ENCODE results near the gene TIGD4.

The TIGD4 gene

DNA sequence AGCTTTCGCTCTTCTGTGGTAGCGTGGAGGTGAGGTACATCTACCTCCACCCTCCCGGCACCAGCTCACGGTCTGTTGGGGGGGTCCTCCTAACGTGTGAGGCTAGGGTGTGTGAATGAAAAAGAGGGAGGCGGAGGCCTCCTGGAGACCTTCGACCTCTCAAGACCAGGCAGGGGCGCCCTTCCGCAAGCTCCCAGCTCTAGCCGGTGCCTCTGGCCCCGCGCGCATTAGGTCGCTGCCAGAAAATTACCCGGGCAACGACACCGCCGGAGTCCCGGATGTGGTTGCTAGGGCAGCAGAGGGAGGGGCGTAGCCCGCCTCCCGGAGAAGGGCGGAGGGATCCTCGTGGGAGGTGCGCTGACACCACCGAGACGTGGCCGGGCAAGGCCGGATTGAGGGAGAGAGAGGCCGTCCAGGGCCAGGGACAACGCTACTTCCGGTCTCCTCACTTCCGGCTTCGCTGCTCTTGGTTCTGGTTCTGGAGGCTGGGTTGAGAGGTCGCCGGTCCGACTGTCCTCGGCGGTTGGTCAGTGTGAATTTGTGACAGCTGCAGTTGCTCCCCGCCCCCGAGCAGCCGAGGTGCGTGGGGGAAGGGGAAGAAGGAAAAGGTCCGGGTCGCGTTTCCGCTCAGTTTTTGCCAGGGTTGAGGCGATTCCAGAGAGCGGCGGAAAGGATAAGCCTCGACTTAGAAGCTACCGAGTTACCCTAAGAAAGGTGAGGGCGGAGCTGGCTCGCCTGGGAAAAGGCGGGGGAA lies at the start of gene TIGD4, which contains the start of gene ARFIP1:
TIGD4 (minus strand) TSS at position 218 of the 754 bp plus-strand sequence. CDS start 8,726 bp downstream, outside the sequence.
ARFIP1 (plus strand) TSS at position 442 of the 754 bp plus-strand sequence. CDS start 49,680 bp downstream, outside the sequence.
- in situ Hi-C loops (cut with MboI; ENCODE audit: low pct_unique_long_range_greater_than_20kb, low sequenced_read_pairs, unreplicated experiment) = no loop called here
- peak; percentile 92 for DNase-seq (ENCODE audit: low spot score)
- TF ChIP-seq, protein P1, sequence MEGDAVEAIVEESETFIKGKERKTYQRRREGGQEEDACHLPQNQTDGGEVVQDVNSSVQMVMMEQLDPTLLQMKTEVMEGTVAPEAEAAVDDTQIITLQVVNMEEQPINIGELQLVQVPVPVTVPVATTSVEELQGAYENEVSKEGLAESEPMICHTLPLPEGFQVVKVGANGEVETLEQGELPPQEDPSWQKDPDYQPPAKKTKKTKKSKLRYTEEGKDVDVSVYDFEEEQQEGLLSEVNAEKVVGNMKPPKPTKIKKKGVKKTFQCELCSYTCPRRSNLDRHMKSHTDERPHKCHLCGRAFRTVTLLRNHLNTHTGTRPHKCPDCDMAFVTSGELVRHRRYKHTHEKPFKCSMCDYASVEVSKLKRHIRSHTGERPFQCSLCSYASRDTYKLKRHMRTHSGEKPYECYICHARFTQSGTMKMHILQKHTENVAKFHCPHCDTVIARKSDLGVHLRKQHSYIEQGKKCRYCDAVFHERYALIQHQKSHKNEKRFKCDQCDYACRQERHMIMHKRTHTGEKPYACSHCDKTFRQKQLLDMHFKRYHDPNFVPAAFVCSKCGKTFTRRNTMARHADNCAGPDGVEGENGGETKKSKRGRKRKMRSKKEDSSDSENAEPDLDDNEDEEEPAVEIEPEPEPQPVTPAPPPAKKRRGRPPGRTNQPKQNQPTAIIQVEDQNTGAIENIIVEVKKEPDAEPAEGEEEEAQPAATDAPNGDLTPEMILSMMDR (IDR thresholded peaks at IDR 0.05; ENCODE audit: extremely low read depth, insufficient read depth, missing control alignments) = peak; percentile 49

DNA sequence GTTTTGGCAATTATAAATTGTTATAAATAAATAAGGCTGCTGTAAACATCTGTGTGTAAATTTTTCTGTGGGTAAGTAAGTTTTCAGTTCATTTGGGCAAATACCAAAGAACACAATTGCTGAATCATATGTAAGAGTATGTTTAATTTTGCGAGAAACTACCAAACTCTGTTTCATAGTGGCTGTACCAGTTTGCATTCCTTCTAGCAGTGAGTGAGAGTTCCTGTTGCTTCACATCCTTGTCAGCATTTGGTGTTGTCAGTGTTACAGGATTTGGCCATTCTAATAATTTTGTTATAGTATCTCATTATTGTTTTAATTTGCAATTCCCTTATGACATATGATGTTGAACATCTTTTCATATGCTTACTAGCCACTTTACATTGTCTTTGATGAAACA lies 48.6 kb upstream of the TIGD4 start:
- DNase-seq (ENCODE audit: low spot score) = no peak
- in situ Hi-C loops (cut with MboI; ENCODE audit: low pct_unique_long_range_greater_than_20kb, low sequenced_read_pairs, unreplicated experiment) = loop anchor here (25.0 kb wide), 2 partner anchors 259 to 484 kb away; no protein-coding TSS in a partner anchor
- TF ChIP-seq, protein P1 (IDR thresholded peaks at IDR 0.05; ENCODE audit: extremely low read depth, insufficient read depth, missing control alignments) = no peak

- in situ Hi-C loops (cut with MboI; ENCODE audit: low pct_unique_long_range_greater_than_20kb, low sequenced_read_pairs, unreplicated experiment) = loop anchor here (25.0 kb wide), 2 partner anchors 262 to 487 kb away; no protein-coding TSS in a partner anchor
- no peak for DNase-seq (ENCODE audit: low spot score)
- TF ChIP-seq, protein P1 (IDR thresholded peaks at IDR 0.05; ENCODE audit: extremely low read depth, insufficient read depth, missing control alignments) = no peak
These were observed 45.8 kb upstream of the TIGD4 start for GRCh38 chr4:152825336-152825735.

GRCh38 chr4:152824561-152824960 lies 45.0 kb upstream of the TIGD4 start:
- DNase-seq (ENCODE audit: low spot score) = no peak
- in situ Hi-C loops (cut with MboI; ENCODE audit: low pct_unique_long_range_greater_than_20kb, low sequenced_read_pairs, unreplicated experiment) = no loop called here
- TF ChIP-seq, protein P1 (IDR thresholded peaks at IDR 0.05; ENCODE audit: extremely low read depth, insufficient read depth, missing control alignments) = no peak

DNA sequence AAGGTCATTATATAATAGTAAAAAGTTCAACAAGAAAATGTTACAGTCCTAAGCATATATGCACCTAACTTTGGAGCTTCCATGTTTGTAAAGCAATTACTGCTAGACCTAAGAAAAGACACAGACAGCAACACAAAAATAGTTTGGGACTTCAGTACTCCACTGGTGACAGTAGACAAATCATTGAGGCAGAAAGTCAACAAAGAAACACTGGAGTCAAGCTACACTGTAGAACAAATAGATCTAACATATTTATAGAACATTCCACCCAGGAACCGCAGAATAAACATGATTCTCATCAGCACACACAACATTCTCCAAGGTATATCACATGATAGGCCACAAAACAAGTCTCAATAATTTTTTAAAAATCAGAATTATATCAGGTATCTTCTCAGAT lies 42.8 kb upstream of the TIGD4 start:
- TF ChIP-seq, protein P1 (IDR thresholded peaks at IDR 0.05; ENCODE audit: extremely low read depth, insufficient read depth, missing control alignments) = no peak
- DNase-seq (ENCODE audit: low spot score) = no peak
- in situ Hi-C loops (cut with MboI; ENCODE audit: low pct_unique_long_range_greater_than_20kb, low sequenced_read_pairs, unreplicated experiment) = no loop called here

DNA sequence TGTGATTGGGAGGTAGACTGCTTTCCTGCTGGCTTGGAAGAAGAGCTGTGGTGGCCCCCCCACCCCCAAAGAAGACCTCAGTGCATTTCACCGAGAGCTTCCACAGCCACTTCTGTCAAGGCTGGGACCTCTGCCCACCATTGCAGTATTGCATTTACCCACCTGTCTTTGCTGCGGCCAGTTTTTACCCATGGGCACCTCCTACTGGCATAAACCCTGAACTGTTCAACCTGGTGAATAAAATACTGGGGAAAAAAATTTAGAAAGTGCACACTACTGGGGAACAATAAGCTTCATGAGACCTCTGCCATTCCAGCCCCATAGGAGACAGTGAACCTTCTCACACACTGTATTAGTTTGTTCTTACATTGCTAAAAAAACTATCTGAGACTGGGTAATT lies 40.5 kb upstream of the TIGD4 start:
- TF ChIP-seq, protein P1 (IDR thresholded peaks at IDR 0.05; ENCODE audit: extremely low read depth, insufficient read depth, missing control alignments) = peak; percentile 6
- DNase-seq (ENCODE audit: low spot score) = no peak
- in situ Hi-C loops (cut with MboI; ENCODE audit: low pct_unique_long_range_greater_than_20kb, low sequenced_read_pairs, unreplicated experiment) = no loop called here
